ENCODE results near the gene SRMS.

GRCh38 chr20:63494084-63494419, 53.5 kb downstream of the SRMS start:
- TF ChIP-seq CTCF (conservative IDR thresholded peaks at IDR 0.05; ENCODE audit: low read depth, low read length), result no peak
- TF ChIP-seq EZH2 (IDR thresholded peaks at IDR 0.05; ENCODE audit: low read length, unreplicated experiment), result no peak
- TF ChIP-seq EZH2phosphoT487 (IDR thresholded peaks at IDR 0.05; ENCODE audit: borderline replicate concordance, low read length), result no peak

All from PC-3 (cell line).